ENCODE measurements around the gene CDK16. TPM values are rescaled to one million over a fixed set of nuclear protein-coding genes. Genes with fewer than 3 reads are reported as not detected.

CDK16 gene
- total RNA-seq, 1 donor from 2014 or later: 38.6 TPM

GRCh38 chrX:47174846-47175587 lies 43.5 kb upstream of the CDK16 start:
- Histone ChIP-seq H3K36me3 (ENCODE audit: control insufficient read depth in 3 of 3, insufficient read depth in 3 of 3, low read length in 3 of 3) (peaks cover 47 to 50% (median 49%) of the 10 kb centered on the region in 3 donors), H3K9ac (ENCODE audit: low read depth in 1 of 3, low read length in 3 of 3) (no peak overlapping the region), H3K9me3 (ENCODE audit: control insufficient read depth in 3 of 3, low read length in 3 of 3) (no peaks in the 10 kb centered on the region), H3K4me3 (ENCODE audit: low read length in 3 of 3) (no peak overlapping the region), H3K27ac (ENCODE audit: low read depth, low read length) (no peak overlapping the region), H3K4me1 (ENCODE audit: control insufficient read depth in 3 of 3, insufficient read depth in 3 of 3, low read length in 3 of 3) (peaks cover 0 to 15% (median 7%) of the 10 kb centered on the region in 3 donors), H3K27me3 (ENCODE audit: control insufficient read depth in 3 of 3, insufficient read depth in 3 of 3, low read length in 3 of 3) (peaks cover 0 to 26% (median 0%) of the 10 kb centered on the region in 3 donors)

- peaks cover 47 to 52% (median 48%) of the 10 kb centered on the region in 3 donors for H3K36me3 ChIP-seq (ENCODE audit: control insufficient read depth in 3 of 3, insufficient read depth in 3 of 3, low read length in 3 of 3)
- H3K9me3 ChIP-seq (ENCODE audit: control insufficient read depth in 3 of 3, low read length in 3 of 3): no peaks in the 10 kb centered on the region
- H3K9ac ChIP-seq (ENCODE audit: low read depth in 1 of 3, low read length in 3 of 3): no peak overlapping the region
- H3K4me1 ChIP-seq (ENCODE audit: control insufficient read depth in 3 of 3, insufficient read depth in 3 of 3, low read length in 3 of 3): peaks cover 0 to 9% (median 7%) of the 10 kb centered on the region in 3 donors
- H3K27me3 ChIP-seq (ENCODE audit: control insufficient read depth in 3 of 3, insufficient read depth in 3 of 3, low read length in 3 of 3): peaks cover 0 to 30% (median 0%) of the 10 kb centered on the region in 3 donors
- no peak overlapping the region for H3K4me3 ChIP-seq (ENCODE audit: low read length in 3 of 3)
- H3K27ac ChIP-seq (ENCODE audit: low read depth, low read length): no peak overlapping the region
Observed at GRCh38 chrX:47175588-47175980, 42.9 kb upstream of the CDK16 start.

GRCh38 chrX:47176101-47176740 lies 42.3 kb upstream of the CDK16 start:
- peaks cover 47 to 52% (median 49%) of the 10 kb centered on the region in 3 donors for H3K36me3 ChIP-seq (ENCODE audit: control insufficient read depth in 3 of 3, insufficient read depth in 3 of 3, low read length in 3 of 3)
- H3K27ac ChIP-seq (ENCODE audit: low read depth, low read length): no peak overlapping the region
- no peaks in the 10 kb centered on the region for H3K9me3 ChIP-seq (ENCODE audit: control insufficient read depth in 3 of 3, low read length in 3 of 3)
- H3K4me1 ChIP-seq (ENCODE audit: control insufficient read depth in 3 of 3, insufficient read depth in 3 of 3, low read length in 3 of 3): peaks cover 0 to 9% (median 7%) of the 10 kb centered on the region in 3 donors
- H3K9ac ChIP-seq (ENCODE audit: low read depth in 1 of 3, low read length in 3 of 3): no peak overlapping the region
- no peak overlapping the region for H3K4me3 ChIP-seq (ENCODE audit: low read length in 3 of 3)
- H3K27me3 ChIP-seq (ENCODE audit: control insufficient read depth in 3 of 3, insufficient read depth in 3 of 3, low read length in 3 of 3): peaks cover 0 to 32% (median 0%) of the 10 kb centered on the region in 3 donors

GRCh38 chrX:47177079-47177478 lies 41.4 kb upstream of the CDK16 start:
- H3K4me1 ChIP-seq (ENCODE audit: control insufficient read depth in 3 of 3, insufficient read depth in 3 of 3, low read length in 3 of 3): peaks cover 0 to 9% (median 7%) of the 10 kb centered on the region in 3 donors
- H3K27me3 ChIP-seq (ENCODE audit: control insufficient read depth in 3 of 3, insufficient read depth in 3 of 3, low read length in 3 of 3): peaks cover 0 to 32% (median 0%) of the 10 kb centered on the region in 3 donors
- H3K4me3 ChIP-seq (ENCODE audit: low read length in 3 of 3): no peak overlapping the region
- H3K9me3 ChIP-seq (ENCODE audit: control insufficient read depth in 3 of 3, low read length in 3 of 3): no peaks in the 10 kb centered on the region
- H3K36me3 ChIP-seq (ENCODE audit: control insufficient read depth in 3 of 3, insufficient read depth in 3 of 3, low read length in 3 of 3): peaks cover 54% of the 10 kb centered on the region in 3 donors
- H3K9ac ChIP-seq (ENCODE audit: low read depth in 1 of 3, low read length in 3 of 3): no peak overlapping the region
- no peak overlapping the region for H3K27ac ChIP-seq (ENCODE audit: low read depth, low read length)

- Histone ChIP-seq H3K36me3 (ENCODE audit: control insufficient read depth in 3 of 3, insufficient read depth in 3 of 3, low read length in 3 of 3) (peaks cover 50 to 55% (median 54%) of the 10 kb centered on the region in 3 donors), H3K27me3 (ENCODE audit: control insufficient read depth in 3 of 3, insufficient read depth in 3 of 3, low read length in 3 of 3) (peaks cover 0 to 26% (median 0%) of the 10 kb centered on the region in 3 donors), H3K4me1 (ENCODE audit: control insufficient read depth in 3 of 3, insufficient read depth in 3 of 3, low read length in 3 of 3) (peaks cover 0 to 9% (median 7%) of the 10 kb centered on the region in 3 donors), H3K4me3 (ENCODE audit: low read length in 3 of 3) (no peak overlapping the region), H3K9ac (ENCODE audit: low read depth in 1 of 3, low read length in 3 of 3) (no peak overlapping the region), H3K27ac (ENCODE audit: low read depth, low read length) (no peak overlapping the region), H3K9me3 (ENCODE audit: control insufficient read depth in 3 of 3, low read length in 3 of 3) (no peaks in the 10 kb centered on the region)
Observed at GRCh38 chrX:47178337-47178736, 40.1 kb upstream of the CDK16 start.

GRCh38 chrX:47179221-47179927 lies 39.1 kb upstream of the CDK16 start:
- no peak overlapping the region for H3K9ac ChIP-seq (ENCODE audit: low read depth in 1 of 3, low read length in 3 of 3)
- peaks cover 0 to 26% (median 0%) of the 10 kb centered on the region in 3 donors for H3K27me3 ChIP-seq (ENCODE audit: control insufficient read depth in 3 of 3, insufficient read depth in 3 of 3, low read length in 3 of 3)
- peak overlapping the region; percentile 62 for H3K27ac ChIP-seq (ENCODE audit: low read depth, low read length)
- H3K36me3 ChIP-seq (ENCODE audit: control insufficient read depth in 3 of 3, insufficient read depth in 3 of 3, low read length in 3 of 3): peaks cover 51 to 54% (median 52%) of the 10 kb centered on the region in 3 donors
- H3K4me1 ChIP-seq (ENCODE audit: control insufficient read depth in 3 of 3, insufficient read depth in 3 of 3, low read length in 3 of 3): peaks cover 0 to 9% (median 7%) of the 10 kb centered on the region in 3 donors
- no peaks in the 10 kb centered on the region for H3K9me3 ChIP-seq (ENCODE audit: control insufficient read depth in 3 of 3, low read length in 3 of 3)
- H3K4me3 ChIP-seq (ENCODE audit: low read length in 3 of 3): no peak overlapping the region

GRCh38 chrX:47179928-47180255 lies 38.6 kb upstream of the CDK16 start:
- peak overlapping the region; percentile 25 for H3K27ac ChIP-seq (ENCODE audit: low read depth, low read length)
- H3K9me3 ChIP-seq (ENCODE audit: control insufficient read depth in 3 of 3, low read length in 3 of 3): no peaks in the 10 kb centered on the region
- H3K4me3 ChIP-seq (ENCODE audit: low read length in 3 of 3): no peak overlapping the region
- H3K4me1 ChIP-seq (ENCODE audit: control insufficient read depth in 3 of 3, insufficient read depth in 3 of 3, low read length in 3 of 3): peaks cover 0 to 9% (median 7%) of the 10 kb centered on the region in 3 donors
- no peak overlapping the region for H3K9ac ChIP-seq (ENCODE audit: low read depth in 1 of 3, low read length in 3 of 3)
- peaks cover 51 to 53% (median 52%) of the 10 kb centered on the region in 3 donors for H3K36me3 ChIP-seq (ENCODE audit: control insufficient read depth in 3 of 3, insufficient read depth in 3 of 3, low read length in 3 of 3)
- H3K27me3 ChIP-seq (ENCODE audit: control insufficient read depth in 3 of 3, insufficient read depth in 3 of 3, low read length in 3 of 3): peaks cover 0 to 26% (median 0%) of the 10 kb centered on the region in 3 donors

GRCh38 chrX:47180346-47180745 lies 38.1 kb upstream of the CDK16 start:
- Histone ChIP-seq H3K27ac (ENCODE audit: low read depth, low read length) (no peak overlapping the region), H3K36me3 (ENCODE audit: control insufficient read depth in 3 of 3, insufficient read depth in 3 of 3, low read length in 3 of 3) (peaks cover 50 to 54% (median 52%) of the 10 kb centered on the region in 3 donors), H3K27me3 (ENCODE audit: control insufficient read depth in 3 of 3, insufficient read depth in 3 of 3, low read length in 3 of 3) (peaks cover 0 to 25% (median 0%) of the 10 kb centered on the region in 3 donors)

GRCh38 chrX:47181301-47181700 lies 37.2 kb upstream of the CDK16 start:
- Histone ChIP-seq H3K9me3 (ENCODE audit: control insufficient read depth in 3 of 3, low read length in 3 of 3) (no peaks in the 10 kb centered on the region), H3K4me3 (ENCODE audit: low read length in 3 of 3) (no peak overlapping the region), H3K9ac (ENCODE audit: low read depth in 1 of 3, low read length in 3 of 3) (no peak overlapping the region), H3K27ac (ENCODE audit: low read depth, low read length) (no peak overlapping the region), H3K27me3 (ENCODE audit: control insufficient read depth in 3 of 3, insufficient read depth in 3 of 3, low read length in 3 of 3) (peaks cover 0 to 18% (median 0%) of the 10 kb centered on the region in 3 donors), H3K36me3 (ENCODE audit: control insufficient read depth in 3 of 3, insufficient read depth in 3 of 3, low read length in 3 of 3) (peaks cover 54 to 55% (median 54%) of the 10 kb centered on the region in 3 donors), H3K4me1 (ENCODE audit: control insufficient read depth in 3 of 3, insufficient read depth in 3 of 3, low read length in 3 of 3) (peaks cover 0 to 9% (median 7%) of the 10 kb centered on the region in 3 donors)

More at GRCh38 chrX:47180346-47180745, 38.1 kb upstream of the CDK16 start:
- no peak overlapping the region for H3K9ac ChIP-seq (ENCODE audit: low read depth in 1 of 3, low read length in 3 of 3)
- H3K4me1 ChIP-seq (ENCODE audit: control insufficient read depth in 3 of 3, insufficient read depth in 3 of 3, low read length in 3 of 3): peaks cover 0 to 9% (median 7%) of the 10 kb centered on the region in 3 donors
- H3K4me3 ChIP-seq (ENCODE audit: low read length in 3 of 3): no peak overlapping the region
- no peaks in the 10 kb centered on the region for H3K9me3 ChIP-seq (ENCODE audit: control insufficient read depth in 3 of 3, low read length in 3 of 3)
